Hepatic stellate cell (primary cell): ENCODE data around the gene SOCS6.
"Not testable (repeated sequence)": the region's sequence is repeated elsewhere in the genome, so short reads cannot be mapped to it uniquely, and the experiment has no call there.

ENCODE experiments used
- DNase-seq: peaks from one replicate; pipeline ENCODE4 v3.0.0; 2011; ENCODE audit warnings: low spot score

Gene SOCS6

DNA sequence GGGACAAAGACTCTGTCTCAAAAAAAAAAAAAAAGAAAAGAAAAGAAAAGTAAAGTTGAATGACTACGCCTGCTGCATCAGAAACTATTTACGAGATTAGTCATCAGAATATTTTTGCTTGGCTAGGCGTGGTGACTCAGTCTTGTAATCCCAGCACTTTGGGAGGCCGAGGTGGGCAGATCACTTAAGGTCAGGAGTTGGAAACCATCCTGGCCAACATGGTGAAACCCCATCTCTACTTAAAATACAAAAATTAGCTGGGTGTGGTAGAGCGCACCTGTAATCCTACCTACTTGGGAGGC is 69.2 kb downstream of the SOCS6 start:
- DNase-seq: peak; percentile 29

DNA sequence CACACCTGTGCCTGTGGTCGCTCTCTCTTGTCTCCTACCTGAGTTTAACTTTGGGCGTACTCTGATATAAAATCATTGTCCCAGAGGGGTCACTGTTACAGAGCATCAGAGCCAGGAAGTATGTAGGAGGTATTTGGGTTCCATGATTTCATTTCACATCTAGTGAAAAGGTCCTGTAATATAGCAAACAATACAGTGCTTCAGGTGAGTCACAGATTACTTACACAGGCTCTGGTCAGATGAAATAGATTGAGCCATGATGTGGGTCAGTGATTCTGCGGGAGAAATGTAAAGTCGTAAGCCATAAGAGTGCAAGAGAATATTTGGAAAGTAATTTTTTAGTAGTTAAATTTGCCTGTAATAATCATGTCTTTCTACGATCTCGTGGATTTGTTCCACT is 70.2 kb downstream of the SOCS6 start:
- DNase-seq: no peak

DNA sequence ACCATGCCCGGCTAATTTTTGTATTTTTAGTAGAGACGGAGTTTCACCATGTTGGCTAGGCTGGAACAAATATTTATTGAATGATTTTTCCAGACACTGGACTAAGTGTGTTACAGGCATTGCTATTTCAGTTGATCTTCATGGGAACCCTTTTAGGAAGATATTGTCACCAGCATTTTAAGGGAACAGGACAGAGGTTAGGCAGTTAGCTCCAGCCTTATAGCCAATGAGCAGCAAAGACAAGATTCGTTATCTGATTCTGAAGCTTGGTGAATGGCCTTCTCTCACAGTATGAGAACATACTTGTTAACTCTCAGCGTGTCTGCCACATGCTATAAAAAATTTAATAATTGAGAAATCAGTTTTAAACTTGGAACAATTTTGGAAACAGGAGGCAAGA is 73.4 kb downstream of the SOCS6 start:
- no peak for DNase-seq

DNA sequence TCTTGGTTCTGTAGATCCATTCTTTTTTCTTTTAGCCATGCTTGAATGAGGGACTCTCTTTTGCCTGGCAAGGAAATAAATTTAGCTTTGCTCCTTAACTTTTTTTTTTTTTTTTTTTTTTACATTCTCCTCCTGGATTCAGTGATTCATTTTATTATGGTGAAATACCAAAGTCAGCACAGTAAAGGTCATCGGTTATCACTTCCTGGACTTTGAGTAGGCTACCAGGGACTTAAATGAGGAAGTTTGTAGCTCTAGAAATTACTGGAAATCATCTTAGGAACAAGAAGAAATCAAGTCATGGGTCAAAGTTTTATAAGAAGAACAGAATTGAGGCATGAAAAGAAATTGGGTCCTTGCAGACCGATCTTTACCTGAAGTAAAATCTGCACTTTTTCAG is 75.0 kb downstream of the SOCS6 start:
- peak; percentile 11 for DNase-seq

DNA sequence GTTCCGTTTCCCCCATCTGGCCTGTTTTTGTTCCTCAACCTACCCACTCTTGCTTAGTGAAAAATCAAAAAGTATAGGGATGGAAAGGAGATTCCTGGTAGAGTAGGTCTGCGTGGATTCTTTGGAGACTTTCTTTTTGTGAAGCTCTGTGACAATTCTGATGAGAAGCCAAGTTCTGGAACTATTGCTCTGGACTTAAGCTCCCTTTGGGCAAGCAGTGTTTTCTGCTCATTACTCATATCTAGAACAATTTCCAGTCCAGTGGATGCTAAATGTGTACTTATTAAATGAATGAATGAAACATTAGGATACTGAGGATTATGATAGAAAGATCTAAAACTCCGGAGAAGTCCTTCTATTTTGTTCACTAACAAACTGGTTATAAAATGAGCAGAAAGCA is 76.5 kb downstream of the SOCS6 start:
- DNase-seq: no peak

DNA sequence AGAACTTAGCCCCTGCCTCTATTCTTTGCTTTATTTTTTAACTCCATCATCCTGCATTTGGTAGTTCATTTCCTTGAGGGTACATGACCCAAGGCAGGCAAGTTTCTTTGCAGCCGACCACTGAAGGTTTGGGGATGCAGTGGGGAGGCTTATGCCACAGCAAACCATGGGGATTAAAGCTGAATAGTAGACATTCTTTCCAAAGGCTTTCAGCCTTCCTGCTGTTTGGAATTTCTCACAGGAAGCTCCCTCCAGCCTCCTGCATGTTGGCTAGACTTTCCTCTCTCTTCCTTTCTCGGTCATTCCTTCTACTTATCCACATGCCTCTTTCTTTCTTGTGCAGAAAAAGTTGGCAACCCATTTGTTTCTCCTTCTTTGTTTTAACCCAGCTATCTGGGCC is 77.3 kb downstream of the SOCS6 start:
- no peak for DNase-seq

DNA sequence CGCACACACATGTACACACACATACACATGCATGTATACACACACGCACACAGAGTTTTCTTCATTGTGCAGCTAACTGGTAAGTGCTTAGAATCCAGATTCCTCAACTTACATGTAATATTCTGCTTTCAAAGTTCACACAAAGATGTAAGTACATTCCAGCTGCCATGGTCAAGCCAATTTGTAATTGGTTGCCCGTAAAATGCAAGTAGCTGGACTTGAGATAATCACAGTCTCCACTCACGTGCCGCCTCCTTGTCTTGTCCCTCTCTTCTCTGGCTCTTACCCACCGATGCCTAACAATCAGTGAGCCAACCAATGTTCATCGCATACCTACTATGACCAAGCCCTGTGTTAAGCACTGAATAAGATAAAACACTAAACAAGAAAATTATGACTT is 77.8 kb downstream of the SOCS6 start:
- no peak for DNase-seq

DNA sequence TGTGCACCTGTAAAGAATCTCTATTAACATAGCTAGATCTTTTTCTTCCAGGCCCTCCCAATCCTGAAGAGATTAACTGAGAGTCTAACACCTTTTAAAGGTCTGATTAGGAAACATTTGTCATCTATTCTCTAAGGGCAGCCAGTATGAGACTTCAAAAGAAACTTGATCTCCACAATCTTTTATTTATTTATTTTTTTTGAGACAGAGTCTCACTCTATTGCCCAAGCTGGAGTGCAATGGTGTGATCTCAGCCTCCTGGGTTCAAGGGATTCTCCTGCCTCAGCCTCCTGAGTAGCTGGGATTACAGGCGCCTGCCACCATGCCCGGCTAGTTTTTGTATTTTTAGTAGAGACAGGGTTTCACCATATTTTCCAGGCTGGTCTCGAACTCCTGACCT is 78.5 kb downstream of the SOCS6 start:
- not testable (repeated sequence) for DNase-seq

DNA sequence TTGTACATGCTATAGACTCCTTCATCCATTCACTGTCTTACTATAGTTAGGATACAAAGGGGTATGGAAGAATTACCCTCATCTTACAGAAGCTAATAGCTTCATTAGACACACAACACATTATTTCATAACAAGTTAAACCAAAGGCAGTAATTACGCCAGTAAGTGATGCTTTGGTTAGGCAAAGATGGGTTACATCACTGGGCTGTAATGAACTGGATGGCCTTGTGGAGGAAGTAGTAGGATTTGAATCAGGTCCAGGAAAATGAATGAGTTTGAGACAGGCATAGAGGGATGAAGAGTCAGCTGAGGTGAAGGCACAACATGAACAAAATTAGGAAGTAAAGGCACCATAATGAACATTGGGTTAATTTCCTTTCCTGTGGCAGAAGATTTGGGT is 80.1 kb downstream of the SOCS6 start:
- no peak for DNase-seq

DNA sequence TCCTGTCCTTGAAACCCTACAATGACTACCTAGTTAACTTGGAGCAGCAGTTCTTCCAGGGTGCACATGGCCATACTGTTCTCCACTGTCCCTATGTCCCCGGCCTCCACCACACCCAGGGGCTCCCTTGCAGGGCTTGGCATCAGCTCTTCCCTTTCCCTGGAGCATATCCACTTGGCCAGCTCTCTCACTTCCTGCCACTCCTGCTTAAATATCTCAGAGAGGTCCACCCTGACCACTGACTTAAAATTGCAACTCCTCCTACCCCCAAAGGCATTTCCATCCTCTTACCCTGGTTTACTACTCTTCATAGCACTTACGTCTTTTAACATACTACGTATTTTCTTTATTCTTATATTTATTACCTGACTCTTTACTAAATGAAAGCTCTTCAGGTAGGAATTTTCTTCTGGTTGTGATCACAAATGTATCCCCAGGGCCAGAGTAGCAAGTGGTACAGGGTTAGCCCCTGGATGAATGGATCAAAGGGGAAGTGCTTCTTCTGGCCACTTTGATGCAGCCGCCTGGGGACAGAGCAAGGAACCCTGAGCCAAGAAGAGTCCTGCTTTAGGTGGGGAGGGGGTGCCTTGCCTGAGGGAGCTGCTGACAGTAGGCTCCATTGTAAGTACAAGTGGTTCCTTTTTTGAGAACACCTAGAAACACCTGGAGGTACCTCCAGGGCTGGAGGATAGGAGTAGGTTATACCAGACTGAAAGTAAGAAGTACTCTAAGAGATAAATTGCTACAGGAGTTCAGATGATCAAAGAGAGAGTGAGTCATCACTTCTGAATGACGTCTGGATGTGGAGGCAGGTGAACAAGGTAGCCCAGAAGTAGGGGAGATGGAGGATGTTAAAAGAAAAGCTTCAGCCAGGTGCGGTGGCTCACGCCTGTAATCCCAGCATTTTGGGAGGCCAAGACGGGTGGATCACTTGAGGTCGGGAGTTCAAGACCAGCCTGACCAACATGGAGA is 82.2 kb downstream of the SOCS6 start:
- DNase-seq: no peak

DNA sequence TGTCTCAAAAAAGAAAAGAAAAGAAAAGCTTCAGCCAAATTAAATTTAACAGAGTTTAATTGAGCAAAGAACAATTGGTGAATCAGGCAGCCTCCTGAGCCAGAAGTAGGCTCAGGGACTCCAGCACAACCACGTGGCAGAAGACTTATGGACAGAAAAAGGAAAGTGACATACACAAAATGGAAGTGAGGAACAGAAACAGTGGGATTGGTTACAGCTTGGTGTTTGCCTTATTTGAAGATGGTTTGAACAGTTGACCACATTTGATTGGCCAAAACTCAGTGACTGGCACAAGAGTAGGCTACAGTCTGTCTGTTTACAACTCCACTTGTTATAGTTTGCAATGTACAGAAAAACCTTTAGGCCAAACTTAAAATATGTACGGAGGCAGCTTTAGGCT is 83.1 kb downstream of the SOCS6 start:
- no peak for DNase-seq

DNA sequence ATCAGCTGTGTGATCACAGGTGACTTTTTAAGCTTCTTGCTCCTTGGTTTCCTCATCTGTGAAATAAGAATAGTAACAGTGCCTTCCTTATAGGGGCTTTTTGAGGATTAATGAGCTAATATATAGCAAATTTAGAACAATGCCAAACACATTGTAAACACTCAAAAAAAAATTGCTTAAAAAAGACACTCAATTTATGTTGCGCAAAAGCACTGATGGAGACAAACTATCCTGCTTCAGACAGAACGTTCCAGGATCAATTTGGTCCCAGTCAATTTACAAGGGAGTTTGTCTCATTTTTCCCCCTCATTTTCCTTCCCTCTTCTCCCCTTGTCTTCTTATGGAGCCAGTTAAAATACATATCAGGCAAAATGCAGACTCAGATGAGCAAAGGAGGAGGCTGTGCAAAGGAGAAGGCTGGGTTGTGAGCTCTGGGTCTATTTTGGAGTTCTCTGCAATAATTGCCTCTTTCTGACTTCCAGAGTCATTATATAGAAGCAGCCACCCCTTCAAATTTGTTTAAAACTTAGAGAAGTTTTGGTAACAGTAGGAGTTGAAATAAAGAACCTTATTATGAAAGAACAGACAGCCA is 83.7 kb downstream of the SOCS6 start:
- DNase-seq: no peak

DNA sequence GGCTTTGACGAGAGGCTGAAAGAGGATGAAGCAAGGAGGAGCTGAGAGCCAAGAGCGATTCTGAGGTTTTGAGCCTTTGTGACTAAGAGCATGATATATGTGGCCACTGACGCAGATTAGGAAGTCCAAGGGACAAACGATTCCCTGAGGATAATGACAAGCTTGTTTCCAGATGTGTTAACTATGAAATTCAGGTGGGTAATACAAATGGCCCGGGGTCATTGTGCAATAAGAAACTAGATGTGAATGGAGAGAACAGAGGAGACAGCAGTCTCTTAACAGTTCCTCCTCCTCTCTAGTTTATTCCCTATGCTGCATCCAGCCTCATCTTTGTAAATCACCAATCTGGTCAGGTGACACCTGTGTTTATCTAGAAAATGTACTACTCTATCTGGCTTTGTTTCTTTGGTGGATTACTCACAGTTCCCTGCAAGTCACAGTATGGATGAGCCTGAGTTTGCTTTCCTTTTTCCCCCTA is 84.2 kb downstream of the SOCS6 start:
- peak; percentile 25 for DNase-seq

DNA sequence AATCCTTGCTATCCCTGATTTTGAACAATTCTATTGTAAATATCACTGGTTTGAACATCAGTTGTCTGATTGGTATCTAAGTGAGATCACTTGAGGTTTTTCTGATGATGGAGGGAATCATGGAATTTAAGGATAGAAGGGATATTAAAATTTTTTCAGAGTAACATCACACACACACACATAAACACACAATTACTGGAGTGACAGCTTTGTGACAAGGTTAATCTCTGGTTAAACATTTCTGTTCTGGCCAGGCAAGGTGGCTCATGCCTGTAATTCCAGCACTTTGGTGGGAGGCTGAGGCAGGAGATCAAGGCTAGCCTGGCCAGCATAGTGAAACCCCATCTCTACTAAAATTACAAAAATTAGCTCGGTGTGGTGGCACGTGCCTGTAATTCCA is 85.3 kb downstream of the SOCS6 start:
- no peak for DNase-seq

DNA sequence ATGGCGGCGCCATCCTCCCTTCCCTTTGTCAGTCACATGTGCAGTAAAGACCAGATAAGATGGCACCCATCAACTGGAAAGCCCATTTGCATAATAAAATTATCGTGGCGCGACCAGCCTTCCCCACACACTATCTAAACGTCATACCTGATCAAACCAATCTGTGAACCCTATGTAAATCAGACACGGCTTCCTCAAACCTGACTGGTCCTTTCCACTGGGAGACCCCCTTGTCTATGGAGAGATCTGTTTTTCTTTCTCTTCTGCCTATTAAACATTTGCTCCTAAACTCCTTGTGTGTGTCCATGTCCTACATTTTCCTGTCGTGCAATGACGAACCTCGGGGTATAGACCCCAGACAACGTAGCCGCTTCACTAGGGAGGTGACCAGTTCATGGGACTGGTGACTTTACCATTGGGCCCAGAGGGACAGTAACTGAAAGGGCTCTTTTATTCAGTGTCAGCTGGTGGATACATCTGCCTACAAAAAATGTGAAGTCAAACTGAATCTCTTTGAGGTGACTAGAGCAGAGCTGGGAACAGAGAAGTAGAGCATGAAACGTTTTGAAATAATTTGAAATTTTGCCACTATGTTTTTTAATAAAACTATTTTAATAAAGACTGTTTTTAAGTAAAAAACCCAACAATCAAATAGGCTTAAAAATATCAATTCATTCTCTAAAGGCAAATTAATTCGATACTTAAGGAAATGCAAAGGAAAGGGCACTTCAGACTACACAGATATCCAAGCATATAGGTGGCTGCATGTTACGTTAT is 87.5 kb downstream of the SOCS6 start:
- no peak for DNase-seq

DNA sequence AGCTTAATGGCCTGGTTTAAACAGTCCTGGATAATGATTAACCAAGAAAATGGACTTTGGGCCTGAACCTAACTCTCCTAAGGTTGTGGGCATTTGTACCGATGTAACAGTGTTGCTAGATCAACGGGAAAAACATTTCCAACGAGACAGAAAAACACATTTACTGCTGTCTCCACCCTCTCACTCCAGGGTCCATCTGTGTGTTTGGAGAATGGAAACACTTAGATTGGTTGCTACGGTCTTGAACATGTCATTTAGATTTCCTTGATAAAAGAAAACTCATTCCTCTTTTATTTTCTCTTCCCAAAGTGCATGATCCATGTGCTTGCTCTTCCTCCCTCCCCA is 88.0 kb downstream of the SOCS6 start:
- no peak for DNase-seq

DNA sequence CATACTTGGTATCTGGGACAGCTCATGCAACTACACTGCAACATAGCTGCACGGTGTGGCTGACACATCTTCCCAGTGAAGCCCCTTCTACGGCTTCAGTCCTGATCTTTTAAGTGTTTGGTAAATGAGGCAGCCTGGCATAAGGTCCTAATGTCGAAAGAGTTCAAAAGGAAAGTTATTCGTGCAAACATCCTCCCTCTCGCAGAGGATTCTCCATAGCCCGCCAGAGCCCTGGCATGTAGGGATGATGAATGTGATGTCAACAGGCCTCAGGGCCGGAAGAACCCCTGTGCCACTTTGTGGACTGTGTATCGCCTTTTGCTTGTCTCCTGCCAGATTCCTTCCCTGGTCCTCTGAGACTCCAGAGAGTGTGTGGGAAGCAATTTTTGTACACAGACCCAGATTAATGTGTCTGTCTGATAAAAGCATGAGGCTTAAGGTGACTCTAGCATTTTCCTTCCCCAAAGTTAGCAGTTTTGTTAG is 88.5 kb downstream of the SOCS6 start:
- DNase-seq: no peak

DNA sequence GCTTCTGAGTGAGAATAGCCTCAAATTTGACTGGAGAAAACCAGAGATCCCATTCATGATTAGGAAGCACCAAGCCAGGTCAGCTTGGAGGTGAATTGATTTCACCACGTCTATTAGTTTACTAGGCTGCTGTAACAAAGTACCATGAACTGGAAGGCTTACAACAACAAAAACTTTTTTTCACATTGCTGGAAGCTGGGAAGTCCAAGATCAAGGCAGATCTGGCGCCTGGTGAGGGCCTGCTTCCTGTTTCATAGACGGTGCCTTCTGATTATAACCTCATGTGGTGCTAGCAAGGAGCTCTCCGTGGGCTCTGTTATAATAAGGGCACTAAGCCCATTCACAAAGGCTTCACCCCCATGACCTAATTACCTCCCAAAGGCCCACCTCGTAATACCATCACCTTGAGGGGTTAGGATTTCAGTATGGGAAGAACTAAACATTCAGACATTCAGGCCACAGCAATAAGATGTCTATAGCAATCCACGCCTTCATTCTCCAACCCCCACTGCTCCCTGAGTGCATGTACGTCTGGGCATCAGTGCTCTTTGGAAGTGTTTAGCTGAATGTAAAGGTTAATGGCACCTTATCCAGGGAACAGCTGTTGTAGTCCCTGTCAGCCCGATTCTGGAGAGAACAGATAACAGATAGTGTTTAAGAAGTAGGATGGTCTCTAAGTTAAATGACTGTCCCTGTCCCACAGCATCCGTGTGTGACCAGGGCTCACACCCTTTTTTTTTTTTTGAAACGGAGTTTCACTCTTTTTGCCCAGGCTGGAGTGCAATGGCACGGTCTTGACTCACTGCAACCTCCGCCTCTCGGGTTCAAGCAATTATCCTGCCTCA is 89.2 kb downstream of the SOCS6 start:
- DNase-seq: no peak
